SU-DHL-6 (cell line): ENCODE measurements around the gene IRS4.

Experiments used
- H2AFZ ChIP-seq: fragments of 200-600 bp; sonication (generic); 2 replicates; pipeline ENCODE4 v1.6.1; 2014; ENCODE audit warnings: low read depth, mild to moderate bottlenecking, moderate library complexity, mixed read lengths, antibody characterized with exemption, low read length; ENCODE audit not compliant: severe bottlenecking
- H3F3A ChIP-seq: fragments of 200-600 bp; shearing (Covaris generic); 2 replicates; pipeline ENCODE4 v1.6.0; 2016; ENCODE audit warnings: antibody characterized with exemption, mild to moderate bottlenecking; ENCODE audit not compliant: insufficient read depth
- H3K27ac ChIP-seq: fragments of 200-600 bp; sonication (generic); 2 replicates; pipeline ENCODE4 v1.5.1; 2016; ENCODE audit warnings: low read depth, mild to moderate bottlenecking, low read length, moderate library complexity, mixed read lengths
- H3K27me3 ChIP-seq: fragments of 200-600 bp; sonication (generic), shearing (Covaris generic); 2 replicates; pipeline ENCODE4 v1.6.0; 2014; ENCODE audit warnings: mild to moderate bottlenecking, low read length
- H3K36me3 ChIP-seq: fragments of 200-600 bp; sonication (generic); 2 replicates; pipeline ENCODE4 v1.6.1; 2014; ENCODE audit warnings: mild to moderate bottlenecking, low read length, mixed read lengths
- H3K4me2 ChIP-seq: fragments of 300-600, 200-600 bp; shearing (Covaris generic), sonication (generic); 2 replicates; pipeline ENCODE4 v1.6.0; 2014; ENCODE audit warnings: low read length, low read depth, mild to moderate bottlenecking; ENCODE audit not compliant: poor library complexity, severe bottlenecking
- H3K4me3 ChIP-seq: fragments of 200-600 bp; sonication (generic); 2 replicates; pipeline ENCODE4 v1.5.1; 2014; ENCODE audit warnings: antibody characterized with exemption, low read length, mild to moderate bottlenecking, mixed read lengths; ENCODE audit not compliant: insufficient read depth, poor library complexity, severe bottlenecking
- H3K79me2 ChIP-seq: fragments of 200-600 bp; sonication (generic); 2 replicates; pipeline ENCODE4 v1.6.1; 2014; ENCODE audit warnings: mild to moderate bottlenecking, low read length, moderate library complexity; ENCODE audit not compliant: insufficient read depth
- H3K9ac ChIP-seq: fragments of 200-600 bp; sonication (generic); 2 replicates; pipeline ENCODE4 v1.7.0; 2014; ENCODE audit warnings: mild to moderate bottlenecking, low read length
- H3K9me2 ChIP-seq: fragments of 200-600 bp; sonication (generic); replicated peaks from 2 replicates; pipeline ENCODE4 v1.6.1; 2014; ENCODE audit warnings: low read length; ENCODE audit not compliant: insufficient read depth
- H3K9me3 ChIP-seq: fragments of 200-600 bp; sonication (generic); 2 replicates; pipeline ENCODE4 v1.6.1; 2014; ENCODE audit warnings: low read length, mixed read lengths; ENCODE audit not compliant: insufficient read depth
- H4K20me1 ChIP-seq: fragments of 200-600 bp; sonication (generic); 2 replicates; pipeline ENCODE4 v1.6.1; 2014; ENCODE audit warnings: low read depth, mild to moderate bottlenecking, antibody characterized with exemption, low read length, moderate library complexity, mixed read lengths
- CTCF ChIP-seq: fragments of 200-600 bp; sonication (generic); IDR thresholded peaks from one replicate; pipeline ENCODE4 v1.5.1; 2017; ENCODE audit warnings: antibody characterized with exemption, mild to moderate bottlenecking, low read length, moderate library complexity; ENCODE audit not compliant: insufficient read depth, poor library complexity, severe bottlenecking
- EZH2phosphoT487 ChIP-seq: fragments of 200-600 bp; sonication (generic), shearing (Covaris generic); conservative IDR thresholded peaks from 2 replicates; pipeline ENCODE4 v1.6.1; 2018; ENCODE audit warnings: mild to moderate bottlenecking, antibody characterized with exemption, low read length, moderate library complexity, mixed read lengths

The IRS4 gene

GRCh38 chrX:108702530-108702929 is 33.8 kb downstream of the IRS4 start:
- Histone ChIP-seq H2AFZ (no peak overlapping the region), H3K79me2 (no peaks in the 10 kb centered on the region), H3K27me3 (no peaks in the 10 kb centered on the region), H3F3A (no peaks in the 10 kb centered on the region), H4K20me1 (no peaks in the 10 kb centered on the region), H3K4me3 (no peak overlapping the region), H3K36me3 (no peaks in the 10 kb centered on the region), H3K9ac (no peak overlapping the region), H3K9me3 (no peaks in the 10 kb centered on the region), H3K4me2 (no peak overlapping the region), H3K9me2 (no peaks in the 10 kb centered on the region), H3K27ac (no peak overlapping the region)
- TF ChIP-seq EZH2phosphoT487 (no peak), CTCF (no peak)

GRCh38 chrX:108701633-108702032 is 34.7 kb downstream of the IRS4 start:
- Histone ChIP-seq H3K4me2 (no peak overlapping the region), H3K27me3 (no peaks in the 10 kb centered on the region), H3F3A (no peaks in the 10 kb centered on the region), H2AFZ (no peak overlapping the region), H3K4me3 (no peak overlapping the region), H3K79me2 (no peaks in the 10 kb centered on the region), H3K36me3 (no peaks in the 10 kb centered on the region), H3K27ac (no peak overlapping the region), H3K9me3 (no peaks in the 10 kb centered on the region), H3K9ac (no peak overlapping the region), H3K9me2 (no peaks in the 10 kb centered on the region), H4K20me1 (no peaks in the 10 kb centered on the region)
- TF ChIP-seq CTCF = no peak
- TF ChIP-seq EZH2phosphoT487 = no peak

GRCh38 chrX:108699368-108699767 is 37.0 kb downstream of the IRS4 start:
- TF ChIP-seq EZH2phosphoT487 (no peak), CTCF (no peak)
- no peak overlapping the region for H3K4me3 ChIP-seq
- H4K20me1 ChIP-seq = no peaks in the 10 kb centered on the region
- H3K79me2 ChIP-seq = no peaks in the 10 kb centered on the region
- H3K27ac ChIP-seq = no peak overlapping the region
- no peaks in the 10 kb centered on the region for H3K27me3 ChIP-seq
- no peaks in the 10 kb centered on the region for H3F3A ChIP-seq
- H3K4me2 ChIP-seq = no peak overlapping the region
- no peak overlapping the region for H3K9ac ChIP-seq
- H3K9me2 ChIP-seq = no peaks in the 10 kb centered on the region
- no peak overlapping the region for H2AFZ ChIP-seq
- H3K9me3 ChIP-seq = no peaks in the 10 kb centered on the region
- H3K36me3 ChIP-seq = no peaks in the 10 kb centered on the region
